Kidney epithelial cell (primary cell): Measurements from ENCODE around the gene TNFRSF18. TPM values are rescaled to one million over a fixed set of nuclear protein-coding genes. Genes with fewer than 3 reads are reported as not detected.

ENCODE experiments used
- DNase-seq: peaks from one replicate; pipeline ENCODE4 v3.0.0-alpha.2; 2010; ENCODE audit warnings: low read depth
- H3K27me3 ChIP-seq: 2 replicates; pipeline ENCODE4 v1.6.0; 2011; ENCODE audit warnings: low read length; ENCODE audit not compliant: control insufficient read depth, insufficient read depth
- H3K36me3 ChIP-seq: 2 replicates; pipeline ENCODE4 v1.5.1; 2011; ENCODE audit warnings: low read length; ENCODE audit not compliant: control insufficient read depth, insufficient read depth
- H3K4me3 ChIP-seq: 2 replicates; pipeline ENCODE4 v1.5.1; 2011; ENCODE audit warnings: low read depth, mild to moderate bottlenecking, control low read depth, low read length
- CTCF ChIP-seq: IDR thresholded peaks from 2 replicates; pipeline ENCODE4 v1.5.1; 2011; ENCODE audit warnings: mild to moderate bottlenecking, moderate library complexity, low read length, control low read depth, inconsistent platforms; ENCODE audit not compliant: insufficient read depth, poor library complexity, severe bottlenecking
- total RNA-seq: library from RNA; depleted of rRNA; stranded (reverse); fragments of >200 nt; gene quantifications from 2 replicates; pipeline ENCODE4 v1.2.3, GENCODE V29; 2015

TNFRSF18 gene
- total RNA-seq, 1 donor from 2014 or later: 0.67 TPM

GRCh38 chr1:1183833-1184775 lies 22.3 kb downstream of the TNFRSF18 start:
- no peak overlapping the region for H3K4me3 ChIP-seq
- H3K27me3 ChIP-seq: peaks cover 9% of the 10 kb centered on the region
- no peak for TF ChIP-seq CTCF
- H3K36me3 ChIP-seq: no peaks in the 10 kb centered on the region
- no peak for DNase-seq

GRCh38 chr1:1183221-1183747 lies 23.1 kb downstream of the TNFRSF18 start:
- TF ChIP-seq CTCF: no peak
- no peak for DNase-seq
- peaks cover 15% of the 10 kb centered on the region for H3K27me3 ChIP-seq
- H3K36me3 ChIP-seq: no peaks in the 10 kb centered on the region
- no peak overlapping the region for H3K4me3 ChIP-seq

- no peak for DNase-seq
- TF ChIP-seq CTCF: no peak
- Histone ChIP-seq H3K4me3 (no peak overlapping the region), H3K36me3 (no peaks in the 10 kb centered on the region), H3K27me3 (peaks cover 19% of the 10 kb centered on the region)
These were observed 23.7 kb downstream of the TNFRSF18 start for GRCh38 chr1:1182491-1183220.

- no peaks in the 10 kb centered on the region for H3K36me3 ChIP-seq
- no peak for TF ChIP-seq CTCF
- H3K4me3 ChIP-seq: no peak overlapping the region
- no peak for DNase-seq
- H3K27me3 ChIP-seq: peaks cover 25% of the 10 kb centered on the region
These were observed 24.4 kb downstream of the TNFRSF18 start for GRCh38 chr1:1181938-1182410.

- Histone ChIP-seq H3K36me3 (no peaks in the 10 kb centered on the region), H3K27me3 (peaks cover 32% of the 10 kb centered on the region), H3K4me3 (no peak overlapping the region)
- no peak for TF ChIP-seq CTCF
- no peak for DNase-seq
These were observed 25.1 kb downstream of the TNFRSF18 start for GRCh38 chr1:1181129-1181937.
